Ovary (tissue), 3 donors: Measurements from ENCODE around the gene FBXO4.

Experiments used
- CTCF ChIP-seq, 3 donors: fragments of 450-650 bp in 2 of 3; fragments of 200-600 bp in 1 of 3; IDR thresholded peaks; one replicate each; pipeline versions ENCODE4 v1.5.1 to v1.8.0; 2016 to 2022; ENCODE audit warnings: antibody characterized with exemption in 3 of 3, mild to moderate bottlenecking in 1 of 3
- EP300 ChIP-seq: sonication (generic); formaldehyde crosslinking; IDR thresholded peaks from one replicate; pipeline ENCODE4 v1.6.1; 2017; ENCODE audit warnings: antibody characterized with exemption
- POLR2A ChIP-seq: fragments of 450-650 bp; IDR thresholded peaks from one replicate; pipeline ENCODE4 v1.6.1; 2017; ENCODE audit warnings: antibody characterized with exemption, mild to moderate bottlenecking, moderate library complexity
- donor health status: DM: no; HTN: no; CAD: no.

GRCh38 chr5:41892031-41892430 is 33.0 kb upstream of the FBXO4 start:
- no peak for TF ChIP-seq CTCF (IDR thresholded peaks at IDR 0.05)
- TF ChIP-seq POLR2A, result no peak
- no peak for TF ChIP-seq EP300
